ENCODE measurements around the gene NTRK3.

Gene NTRK3

GRCh38 chr15:88015228-88015860 lies 241.2 kb downstream of the NTRK3 start:
- no peaks in the 10 kb centered on the region for H3K9me3 ChIP-seq (ENCODE audit: control insufficient read depth in 2 of 2, low read length in 2 of 2)
- H3K36me3 ChIP-seq (ENCODE audit: control insufficient read depth in 2 of 2, insufficient read depth in 2 of 2, low read length in 2 of 2): no peaks in the 10 kb centered on the region
- H3K27ac ChIP-seq (ENCODE audit: low read depth in 2 of 2, low read length in 2 of 2): no peak overlapping the region
- no peak overlapping the region for H3K4me3 ChIP-seq (ENCODE audit: low read length in 2 of 2)
- no peaks in the 10 kb centered on the region for H3K27me3 ChIP-seq (ENCODE audit: control insufficient read depth in 2 of 2, insufficient read depth in 2 of 2, low read length in 2 of 2)
- H3K9ac ChIP-seq (ENCODE audit: low read depth in 1 of 2, low read length in 2 of 2): no peak overlapping the region
- H3K4me1 ChIP-seq (ENCODE audit: control insufficient read depth in 2 of 2, insufficient read depth in 2 of 2, low read length in 2 of 2): no peaks in the 10 kb centered on the region

GRCh38 chr15:88014454-88015160 lies 241.9 kb downstream of the NTRK3 start:
- Histone ChIP-seq H3K9ac (ENCODE audit: low read depth in 1 of 2, low read length in 2 of 2) (no peak overlapping the region), H3K27me3 (ENCODE audit: control insufficient read depth in 2 of 2, insufficient read depth in 2 of 2, low read length in 2 of 2) (no peaks in the 10 kb centered on the region), H3K9me3 (ENCODE audit: control insufficient read depth in 2 of 2, low read length in 2 of 2) (no peaks in the 10 kb centered on the region), H3K4me1 (ENCODE audit: control insufficient read depth in 2 of 2, insufficient read depth in 2 of 2, low read length in 2 of 2) (no peaks in the 10 kb centered on the region), H3K27ac (ENCODE audit: low read depth in 2 of 2, low read length in 2 of 2) (no peak overlapping the region), H3K36me3 (ENCODE audit: control insufficient read depth in 2 of 2, insufficient read depth in 2 of 2, low read length in 2 of 2) (no peaks in the 10 kb centered on the region), H3K4me3 (ENCODE audit: low read length in 2 of 2) (no peak overlapping the region)

GRCh38 chr15:88013111-88013510 lies 243.4 kb downstream of the NTRK3 start:
- no peak overlapping the region for H3K9ac ChIP-seq (ENCODE audit: low read depth in 1 of 2, low read length in 2 of 2)
- H3K27me3 ChIP-seq (ENCODE audit: control insufficient read depth in 2 of 2, insufficient read depth in 2 of 2, low read length in 2 of 2): no peaks in the 10 kb centered on the region
- H3K4me1 ChIP-seq (ENCODE audit: control insufficient read depth in 2 of 2, insufficient read depth in 2 of 2, low read length in 2 of 2): no peaks in the 10 kb centered on the region
- H3K4me3 ChIP-seq (ENCODE audit: low read length in 2 of 2): no peak overlapping the region
- no peak overlapping the region for H3K27ac ChIP-seq (ENCODE audit: low read depth in 2 of 2, low read length in 2 of 2)
- H3K36me3 ChIP-seq (ENCODE audit: control insufficient read depth in 2 of 2, insufficient read depth in 2 of 2, low read length in 2 of 2): no peaks in the 10 kb centered on the region
- no peaks in the 10 kb centered on the region for H3K9me3 ChIP-seq (ENCODE audit: control insufficient read depth in 2 of 2, low read length in 2 of 2)

- H3K9me3 ChIP-seq (ENCODE audit: control insufficient read depth in 2 of 2, low read length in 2 of 2): no peaks in the 10 kb centered on the region
- no peaks in the 10 kb centered on the region for H3K27me3 ChIP-seq (ENCODE audit: control insufficient read depth in 2 of 2, insufficient read depth in 2 of 2, low read length in 2 of 2)
- no peak overlapping the region for H3K4me3 ChIP-seq (ENCODE audit: low read length in 2 of 2)
- H3K9ac ChIP-seq (ENCODE audit: low read depth in 1 of 2, low read length in 2 of 2): no peak overlapping the region
- H3K4me1 ChIP-seq (ENCODE audit: control insufficient read depth in 2 of 2, insufficient read depth in 2 of 2, low read length in 2 of 2): no peaks in the 10 kb centered on the region
- H3K27ac ChIP-seq (ENCODE audit: low read depth in 2 of 2, low read length in 2 of 2): no peak overlapping the region
- no peaks in the 10 kb centered on the region for H3K36me3 ChIP-seq (ENCODE audit: control insufficient read depth in 2 of 2, insufficient read depth in 2 of 2, low read length in 2 of 2)
These were observed 243.9 kb downstream of the NTRK3 start for GRCh38 chr15:88012688-88013087.

GRCh38 chr15:88012233-88012632 lies 244.3 kb downstream of the NTRK3 start:
- no peak overlapping the region for H3K27ac ChIP-seq (ENCODE audit: low read depth in 2 of 2, low read length in 2 of 2)
- H3K27me3 ChIP-seq (ENCODE audit: control insufficient read depth in 2 of 2, insufficient read depth in 2 of 2, low read length in 2 of 2): no peaks in the 10 kb centered on the region
- H3K4me1 ChIP-seq (ENCODE audit: control insufficient read depth in 2 of 2, insufficient read depth in 2 of 2, low read length in 2 of 2): no peaks in the 10 kb centered on the region
- no peak overlapping the region for H3K9ac ChIP-seq (ENCODE audit: low read depth in 1 of 2, low read length in 2 of 2)
- H3K4me3 ChIP-seq (ENCODE audit: low read length in 2 of 2): no peak overlapping the region
- H3K9me3 ChIP-seq (ENCODE audit: control insufficient read depth in 2 of 2, low read length in 2 of 2): no peaks in the 10 kb centered on the region
- no peaks in the 10 kb centered on the region for H3K36me3 ChIP-seq (ENCODE audit: control insufficient read depth in 2 of 2, insufficient read depth in 2 of 2, low read length in 2 of 2)

- no peaks in the 10 kb centered on the region for H3K9me3 ChIP-seq (ENCODE audit: control insufficient read depth in 2 of 2, low read length in 2 of 2)
- H3K4me1 ChIP-seq (ENCODE audit: control insufficient read depth in 2 of 2, insufficient read depth in 2 of 2, low read length in 2 of 2): no peaks in the 10 kb centered on the region
- no peaks in the 10 kb centered on the region for H3K36me3 ChIP-seq (ENCODE audit: control insufficient read depth in 2 of 2, insufficient read depth in 2 of 2, low read length in 2 of 2)
- H3K4me3 ChIP-seq (ENCODE audit: low read length in 2 of 2): no peak overlapping the region
- no peak overlapping the region for H3K9ac ChIP-seq (ENCODE audit: low read depth in 1 of 2, low read length in 2 of 2)
- H3K27ac ChIP-seq (ENCODE audit: low read depth in 2 of 2, low read length in 2 of 2): no peak overlapping the region
- no peaks in the 10 kb centered on the region for H3K27me3 ChIP-seq (ENCODE audit: control insufficient read depth in 2 of 2, insufficient read depth in 2 of 2, low read length in 2 of 2)
These were observed 245.0 kb downstream of the NTRK3 start for GRCh38 chr15:88011533-88011932.

- no peak overlapping the region for H3K27ac ChIP-seq (ENCODE audit: low read depth in 2 of 2, low read length in 2 of 2)
- no peaks in the 10 kb centered on the region for H3K36me3 ChIP-seq (ENCODE audit: control insufficient read depth in 2 of 2, insufficient read depth in 2 of 2, low read length in 2 of 2)
- no peaks in the 10 kb centered on the region for H3K27me3 ChIP-seq (ENCODE audit: control insufficient read depth in 2 of 2, insufficient read depth in 2 of 2, low read length in 2 of 2)
- H3K4me3 ChIP-seq (ENCODE audit: low read length in 2 of 2): no peak overlapping the region
- H3K9me3 ChIP-seq (ENCODE audit: control insufficient read depth in 2 of 2, low read length in 2 of 2): no peaks in the 10 kb centered on the region
- no peak overlapping the region for H3K9ac ChIP-seq (ENCODE audit: low read depth in 1 of 2, low read length in 2 of 2)
- H3K4me1 ChIP-seq (ENCODE audit: control insufficient read depth in 2 of 2, insufficient read depth in 2 of 2, low read length in 2 of 2): no peaks in the 10 kb centered on the region
These were observed 250.4 kb downstream of the NTRK3 start for GRCh38 chr15:88006146-88006545.

- H3K9ac ChIP-seq (ENCODE audit: low read depth in 1 of 2, low read length in 2 of 2): no peak overlapping the region
- H3K36me3 ChIP-seq (ENCODE audit: control insufficient read depth in 2 of 2, insufficient read depth in 2 of 2, low read length in 2 of 2): no peaks in the 10 kb centered on the region
- H3K4me1 ChIP-seq (ENCODE audit: control insufficient read depth in 2 of 2, insufficient read depth in 2 of 2, low read length in 2 of 2): no peaks in the 10 kb centered on the region
- no peak overlapping the region for H3K4me3 ChIP-seq (ENCODE audit: low read length in 2 of 2)
- no peaks in the 10 kb centered on the region for H3K9me3 ChIP-seq (ENCODE audit: control insufficient read depth in 2 of 2, low read length in 2 of 2)
- no peaks in the 10 kb centered on the region for H3K27me3 ChIP-seq (ENCODE audit: control insufficient read depth in 2 of 2, insufficient read depth in 2 of 2, low read length in 2 of 2)
- H3K27ac ChIP-seq (ENCODE audit: low read depth in 2 of 2, low read length in 2 of 2): no peak overlapping the region
These were observed 252.1 kb downstream of the NTRK3 start for GRCh38 chr15:88004399-88004798.

- Histone ChIP-seq H3K9me3 (ENCODE audit: control insufficient read depth in 2 of 2, low read length in 2 of 2) (no peaks in the 10 kb centered on the region), H3K9ac (ENCODE audit: low read depth in 1 of 2, low read length in 2 of 2) (no peak overlapping the region), H3K36me3 (ENCODE audit: control insufficient read depth in 2 of 2, insufficient read depth in 2 of 2, low read length in 2 of 2) (no peaks in the 10 kb centered on the region), H3K4me1 (ENCODE audit: control insufficient read depth in 2 of 2, insufficient read depth in 2 of 2, low read length in 2 of 2) (no peaks in the 10 kb centered on the region), H3K27ac (ENCODE audit: low read depth in 2 of 2, low read length in 2 of 2) (no peak overlapping the region), H3K27me3 (ENCODE audit: control insufficient read depth in 2 of 2, insufficient read depth in 2 of 2, low read length in 2 of 2) (no peaks in the 10 kb centered on the region), H3K4me3 (ENCODE audit: low read length in 2 of 2) (no peak overlapping the region)
These were observed 252.8 kb downstream of the NTRK3 start for GRCh38 chr15:88003541-88004327.

GRCh38 chr15:88002706-88003105 lies 253.8 kb downstream of the NTRK3 start:
- no peak overlapping the region for H3K27ac ChIP-seq (ENCODE audit: low read depth in 2 of 2, low read length in 2 of 2)
- H3K27me3 ChIP-seq (ENCODE audit: control insufficient read depth in 2 of 2, insufficient read depth in 2 of 2, low read length in 2 of 2): no peaks in the 10 kb centered on the region
- H3K4me3 ChIP-seq (ENCODE audit: low read length in 2 of 2): no peak overlapping the region
- H3K9ac ChIP-seq (ENCODE audit: low read depth in 1 of 2, low read length in 2 of 2): no peak overlapping the region
- no peaks in the 10 kb centered on the region for H3K4me1 ChIP-seq (ENCODE audit: control insufficient read depth in 2 of 2, insufficient read depth in 2 of 2, low read length in 2 of 2)
- no peaks in the 10 kb centered on the region for H3K36me3 ChIP-seq (ENCODE audit: control insufficient read depth in 2 of 2, insufficient read depth in 2 of 2, low read length in 2 of 2)
- no peaks in the 10 kb centered on the region for H3K9me3 ChIP-seq (ENCODE audit: control insufficient read depth in 2 of 2, low read length in 2 of 2)

All from mucosa of rectum (tissue), 2 donors.